CD4-positive, alpha-beta T cell treated with Interleukin-6 at 100 ng/mL for 8 hours (primary cell): ENCODE results near the gene TMEM185B.
"Not testable (repeated sequence)": the region's sequence is repeated elsewhere in the genome, so short reads cannot be mapped to it uniquely, and the experiment has no call there.

Source experiments
- DNase-seq: peaks from one replicate; pipeline ENCODE4 v3.0.0-alpha.2; 2020; ENCODE audit warnings: mixed read lengths, low spot score

TMEM185B gene

DNA sequence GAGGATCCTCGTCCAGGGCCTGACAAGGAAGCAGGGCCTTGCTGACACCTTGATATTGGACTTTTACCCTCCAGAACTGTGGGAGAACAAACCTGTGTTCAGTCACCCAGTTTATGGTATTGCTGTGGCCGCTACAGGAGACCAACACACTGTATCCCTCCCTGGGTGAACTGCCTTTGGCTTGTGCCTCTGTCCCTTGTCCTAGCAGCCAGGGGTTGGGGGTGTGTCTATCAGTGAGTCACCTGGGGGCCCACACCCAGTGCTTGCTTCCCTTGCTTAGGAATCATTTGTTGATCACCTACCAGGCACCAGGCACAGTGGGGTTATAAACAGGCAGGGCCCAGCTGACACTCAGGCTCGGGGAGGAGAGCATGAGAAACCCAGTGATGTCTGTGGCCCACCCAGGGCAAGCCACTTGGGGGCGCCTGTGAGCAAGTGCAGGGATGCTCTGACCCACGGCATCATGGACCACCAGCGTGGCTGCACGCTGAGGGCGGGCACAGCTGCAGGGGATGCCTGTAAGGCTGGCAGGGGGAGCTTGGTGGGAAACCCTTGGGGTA is 17.1 kb downstream of the TMEM185B start:
- DNase-seq = no peak

DNA sequence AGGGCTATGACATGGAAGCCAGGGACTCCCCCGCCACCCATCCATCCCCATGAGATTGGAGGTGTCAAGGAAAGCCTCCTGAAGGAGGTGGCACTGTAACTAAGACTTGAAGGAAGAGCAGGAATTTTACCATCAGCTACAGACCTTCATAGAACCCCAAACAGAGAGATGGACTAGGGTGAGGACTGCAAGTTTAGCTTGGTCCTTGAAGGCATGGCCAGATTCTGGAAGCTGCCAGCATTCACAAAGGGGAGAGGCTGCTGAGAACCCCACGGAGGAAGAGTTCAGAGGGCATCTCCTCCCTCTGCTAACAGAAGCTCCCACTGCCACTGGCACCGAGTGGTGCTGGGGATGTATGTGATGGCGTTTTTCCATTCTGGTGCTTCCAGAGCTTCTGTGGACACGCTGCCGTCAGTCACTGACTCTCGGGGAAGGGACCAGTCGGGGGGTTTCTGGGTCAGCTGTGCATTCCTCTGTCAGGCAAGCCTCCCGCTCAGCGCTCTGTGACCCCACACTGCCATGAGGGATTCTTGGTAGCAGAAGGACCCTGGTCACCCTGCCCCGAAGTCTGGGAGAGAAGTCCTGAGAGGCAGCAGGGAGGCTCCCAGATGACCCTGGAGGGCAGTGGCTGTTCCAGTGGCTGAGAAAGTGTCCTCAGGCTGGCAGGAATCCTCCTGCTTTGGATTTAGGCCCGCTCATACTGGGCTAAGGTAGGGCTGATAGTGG is 18.1 kb downstream of the TMEM185B start:
- DNase-seq = no peak

DNA sequence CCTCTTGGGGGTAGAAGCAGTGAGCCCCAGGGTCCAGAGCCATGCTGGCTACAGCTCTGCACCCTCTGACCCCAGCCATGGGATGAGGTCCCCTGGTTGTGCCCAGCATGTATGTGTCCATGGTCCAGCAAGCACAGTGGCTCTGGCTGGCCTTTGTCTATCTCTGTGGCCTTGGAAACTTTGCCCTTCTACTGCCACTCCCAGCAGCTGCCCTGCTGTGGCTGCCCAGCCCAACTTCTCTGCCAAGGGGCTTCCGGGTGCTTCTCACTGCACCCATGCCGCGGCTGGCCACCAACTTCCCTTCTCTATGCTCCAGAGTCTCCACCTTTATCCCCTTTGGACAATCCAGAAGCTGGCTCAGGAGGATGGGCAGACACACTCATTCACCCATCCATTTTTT is 18.8 kb downstream of the TMEM185B start:
- DNase-seq = no peak

DNA sequence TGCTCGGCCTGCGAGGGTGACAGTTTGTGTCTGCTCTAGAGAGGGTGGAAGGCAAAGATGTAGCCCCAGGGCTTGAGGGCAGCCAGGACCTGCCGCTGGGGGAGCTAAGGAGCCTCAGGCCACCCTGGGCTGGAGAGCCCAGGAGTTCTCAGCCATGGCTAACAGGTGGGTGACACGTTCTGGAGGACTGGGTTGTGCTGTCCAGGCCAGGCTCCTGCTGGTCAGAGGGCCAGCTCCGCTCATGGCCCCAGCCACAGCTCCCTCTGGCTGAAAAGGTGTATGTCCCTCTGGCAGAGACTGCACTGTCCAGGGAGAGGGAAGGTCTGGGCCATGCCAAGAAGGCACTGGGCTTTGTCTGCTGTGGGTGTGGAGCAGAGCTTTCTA is 19.2 kb downstream of the TMEM185B start:
- no peak for DNase-seq

DNA sequence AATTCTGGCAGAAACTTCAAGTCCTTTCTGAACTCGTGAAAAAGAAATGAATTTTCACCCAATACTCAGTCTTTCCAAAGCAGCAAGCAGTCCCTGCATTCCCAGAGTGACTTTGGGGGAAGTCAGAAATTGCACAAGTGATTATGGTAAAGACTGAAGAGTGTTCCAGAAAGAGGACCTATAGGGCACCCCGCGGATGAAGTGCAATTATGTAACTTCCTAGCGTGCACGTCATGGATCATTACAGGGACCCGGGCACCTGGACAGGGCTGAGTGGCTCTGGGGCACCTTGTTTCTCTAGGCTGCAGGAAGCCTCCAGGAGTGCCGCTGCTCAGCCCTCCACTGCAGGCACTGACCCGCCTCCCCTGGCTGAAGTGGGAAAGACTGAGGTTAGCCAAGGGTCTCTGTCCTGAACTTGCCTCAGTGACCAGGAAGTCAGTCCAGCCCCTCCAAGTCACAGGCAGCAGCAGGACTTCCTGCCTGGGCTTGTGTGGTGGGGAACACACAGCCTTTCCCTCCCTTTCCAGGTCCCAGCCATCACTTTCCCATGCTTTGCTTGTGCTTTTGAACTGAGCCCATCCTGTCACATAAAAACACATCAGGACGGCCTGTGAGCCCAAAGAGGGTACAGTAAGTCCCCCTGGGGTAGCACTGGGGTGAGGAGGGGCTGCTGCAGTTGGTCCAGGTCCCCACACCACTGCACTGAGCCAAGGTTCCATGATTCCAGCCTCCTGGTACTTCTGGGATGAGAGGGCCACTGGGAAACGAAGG is 19.8 kb downstream of the TMEM185B start:
- no peak for DNase-seq

DNA sequence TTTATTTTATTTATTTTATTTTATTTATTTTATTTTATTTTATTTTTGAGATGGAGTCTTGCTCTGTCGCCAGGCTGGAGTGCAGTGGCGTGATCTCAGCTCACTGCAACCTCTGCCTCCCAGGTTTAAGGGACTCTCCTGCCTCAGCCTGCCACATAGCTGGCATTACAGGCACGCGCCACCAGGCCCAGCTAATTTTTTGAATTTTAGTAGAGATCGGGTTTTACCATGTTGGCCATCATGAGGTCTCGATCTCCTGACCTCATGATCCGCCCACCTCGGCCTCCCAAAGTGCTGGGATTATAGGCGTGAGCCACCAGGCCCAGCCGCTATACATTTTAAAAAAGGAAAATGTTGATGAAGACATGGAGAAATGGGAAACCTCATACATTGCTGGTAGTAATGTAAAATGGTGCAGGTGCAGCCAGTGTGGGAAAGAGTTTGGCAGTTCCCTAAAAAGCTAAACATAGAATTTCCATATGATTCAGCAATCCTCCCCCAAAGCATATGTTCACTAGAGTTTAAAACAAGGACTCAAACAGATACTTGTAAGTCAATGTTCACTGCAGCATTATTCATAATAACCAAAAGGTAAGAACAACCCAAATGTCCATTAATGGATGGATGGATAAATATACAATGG is 23.3 kb downstream of the TMEM185B start:
- DNase-seq = not testable (repeated sequence)

DNA sequence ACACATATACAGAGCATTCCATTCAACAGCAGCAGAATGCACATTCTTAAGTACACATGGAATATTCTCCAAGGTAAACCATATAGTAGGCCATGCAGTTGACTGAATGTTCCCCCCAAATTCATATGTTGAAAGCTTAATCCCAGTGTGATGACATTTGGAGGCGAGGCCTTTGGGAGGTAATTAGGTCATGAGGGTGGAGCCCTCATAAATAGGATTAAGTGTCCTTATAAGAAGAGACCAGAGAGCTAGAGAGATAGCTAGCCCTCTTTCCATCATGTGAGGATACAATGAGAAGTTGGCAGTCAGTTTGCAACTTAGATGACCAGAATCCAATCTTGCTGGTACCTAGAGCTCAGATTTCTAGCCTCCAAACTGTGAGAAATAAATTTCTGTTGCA is 27.6 kb downstream of the TMEM185B start:
- DNase-seq = no peak

DNA sequence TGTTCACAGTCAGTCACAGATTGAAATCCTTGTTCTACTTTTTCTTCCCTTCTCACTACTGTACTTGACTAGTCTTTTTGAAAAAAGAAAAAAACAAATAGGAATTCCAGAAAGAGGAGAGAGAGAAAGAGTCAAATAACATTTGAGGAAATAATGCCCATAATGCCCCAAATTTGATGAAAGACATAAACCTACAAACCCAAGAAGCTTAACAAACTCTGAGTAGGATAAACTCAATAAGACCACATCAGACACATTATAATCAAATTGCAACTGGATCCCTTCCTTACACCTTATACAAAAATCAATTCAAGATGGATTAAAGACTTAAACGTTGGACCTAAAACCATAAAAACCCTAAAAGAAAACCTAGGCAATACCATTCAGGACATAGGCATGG is 30.9 kb downstream of the TMEM185B start:
- DNase-seq = no peak

DNA sequence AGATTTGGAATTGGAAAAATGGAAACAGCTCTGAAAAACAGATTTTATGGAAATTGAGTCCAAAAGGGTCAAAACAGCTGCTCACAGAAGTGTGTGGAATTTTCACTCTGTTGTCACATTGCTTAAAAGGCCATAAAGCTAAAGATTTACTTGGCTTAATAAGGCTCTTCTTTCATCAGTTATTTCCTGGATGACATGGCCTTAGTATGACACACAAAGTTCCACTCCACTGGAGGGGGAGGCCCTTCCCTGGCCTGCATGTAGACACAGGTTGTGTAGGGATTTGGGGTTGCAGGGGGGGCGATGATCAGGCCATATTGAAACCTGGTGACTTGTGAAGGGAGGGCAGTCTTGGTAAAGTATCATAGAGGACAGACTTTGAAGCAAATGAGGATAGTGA is 34.0 kb downstream of the TMEM185B start:
- no peak for DNase-seq

DNA sequence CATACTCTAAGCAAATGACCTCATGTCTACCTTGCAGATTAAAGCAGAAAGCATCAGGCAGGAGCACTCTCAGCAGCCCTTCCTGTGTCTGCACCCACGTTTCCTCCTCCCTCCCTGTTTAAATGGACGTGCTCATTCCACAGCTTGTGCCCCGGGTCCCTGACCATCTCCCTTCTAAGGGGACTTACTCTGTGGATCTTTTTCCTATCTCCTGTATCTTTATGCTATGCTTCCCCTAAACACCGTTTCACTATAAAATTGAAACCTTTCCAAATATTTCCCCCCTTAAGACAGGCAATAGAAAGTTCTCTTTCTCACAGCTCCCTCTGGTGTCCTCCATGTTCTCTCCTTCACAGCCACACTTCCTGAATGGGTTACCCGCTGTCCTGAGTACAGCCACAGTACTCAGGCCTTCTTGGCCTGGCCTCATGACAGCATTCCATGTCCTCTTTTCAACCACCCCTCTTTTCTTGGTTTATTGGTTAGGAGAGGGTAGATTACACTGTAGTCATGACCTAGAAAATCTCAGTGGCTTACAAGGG is 41.1 kb downstream of the TMEM185B start:
- peak; percentile 5 for DNase-seq

DNA sequence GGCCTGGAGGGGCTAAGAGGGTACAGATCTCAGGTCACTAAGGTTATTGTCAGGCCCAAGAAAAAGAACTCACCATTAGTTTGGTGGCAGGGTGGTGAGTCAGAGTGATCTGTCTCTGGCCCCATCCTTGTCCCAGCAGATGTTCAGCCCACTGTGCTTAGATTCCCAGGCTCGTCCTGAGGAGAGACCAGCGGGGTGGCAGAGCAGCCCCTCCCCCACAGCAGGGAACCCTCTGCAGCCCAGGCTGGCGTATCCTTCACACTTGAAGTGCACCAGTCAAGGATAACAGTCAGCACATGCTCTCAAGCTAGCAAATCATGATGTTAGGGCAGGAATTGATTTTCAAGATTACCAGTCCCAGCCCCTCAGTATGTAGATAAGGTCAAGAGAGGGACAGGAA is 43.1 kb downstream of the TMEM185B start:
- no peak for DNase-seq

DNA sequence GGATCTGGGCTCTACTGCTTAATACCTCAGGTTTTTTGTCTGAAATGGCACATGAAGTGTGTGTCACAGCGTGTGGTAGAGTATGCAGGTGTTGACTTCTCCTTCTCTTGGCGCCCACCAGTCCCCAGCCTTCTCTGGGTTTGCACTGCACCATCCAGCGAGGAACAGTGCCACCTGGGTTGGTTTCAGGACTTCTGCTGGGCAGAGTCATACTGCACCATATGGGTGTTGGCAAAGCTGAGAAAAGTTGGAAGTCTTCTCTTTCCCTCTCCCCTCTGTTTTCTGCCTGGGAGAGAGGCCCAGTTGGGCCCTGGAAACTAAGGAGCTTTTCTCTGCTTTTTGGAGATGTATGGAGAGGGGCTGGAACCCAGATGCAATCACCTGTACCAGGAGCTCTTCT is 43.8 kb downstream of the TMEM185B start:
- DNase-seq = no peak

DNA sequence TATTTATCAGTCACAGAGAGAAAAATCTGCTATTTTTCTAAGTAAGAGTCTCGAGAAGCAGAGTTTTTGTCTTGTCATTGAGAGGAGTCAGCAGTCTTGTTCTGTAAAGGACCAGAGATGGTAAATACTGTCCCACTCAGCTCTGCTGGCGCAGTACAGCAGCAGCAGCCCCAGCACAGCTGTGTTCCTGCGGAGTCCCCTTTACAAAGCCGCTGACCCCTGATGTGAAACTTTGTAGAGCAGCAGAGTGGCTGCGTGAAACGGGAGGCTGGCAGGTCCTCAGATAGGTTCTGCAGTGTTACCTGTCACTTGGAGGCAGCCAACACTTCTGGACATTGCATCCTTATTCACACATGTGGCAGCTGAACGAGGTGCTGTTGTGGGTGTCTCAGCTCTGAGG is 45.2 kb downstream of the TMEM185B start:
- DNase-seq = no peak

DNA sequence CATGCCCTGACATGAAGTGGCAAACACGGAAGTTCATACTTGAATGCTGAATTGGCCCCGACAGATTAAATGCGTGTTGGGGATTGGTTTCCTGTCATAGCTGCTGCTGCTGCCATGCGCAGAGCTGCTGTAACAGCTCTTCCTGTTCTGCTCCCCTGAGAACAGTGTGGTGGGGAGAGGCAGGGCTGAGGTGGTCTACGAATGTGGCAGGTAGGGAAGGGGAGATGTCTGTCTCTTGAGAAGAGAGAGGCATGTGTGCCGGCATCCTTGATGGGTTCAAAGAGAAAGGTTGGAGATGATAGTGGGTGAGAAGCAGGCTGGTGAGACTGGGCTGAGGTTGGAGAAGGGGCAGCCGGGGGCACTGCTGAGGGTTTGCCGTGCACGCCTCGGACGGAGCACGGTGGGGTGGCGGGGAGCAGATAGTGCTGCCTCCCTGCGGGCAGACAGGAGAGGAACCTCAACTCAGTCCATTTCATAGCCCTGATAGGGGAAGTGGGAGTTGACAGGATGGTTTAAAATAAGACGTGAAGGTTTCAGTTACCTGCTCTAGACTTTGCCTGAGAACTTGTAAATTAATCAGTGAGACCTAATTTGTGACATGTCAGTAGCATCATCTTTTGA is 46.1 kb downstream of the TMEM185B start:
- peak; percentile 86 for DNase-seq

DNA sequence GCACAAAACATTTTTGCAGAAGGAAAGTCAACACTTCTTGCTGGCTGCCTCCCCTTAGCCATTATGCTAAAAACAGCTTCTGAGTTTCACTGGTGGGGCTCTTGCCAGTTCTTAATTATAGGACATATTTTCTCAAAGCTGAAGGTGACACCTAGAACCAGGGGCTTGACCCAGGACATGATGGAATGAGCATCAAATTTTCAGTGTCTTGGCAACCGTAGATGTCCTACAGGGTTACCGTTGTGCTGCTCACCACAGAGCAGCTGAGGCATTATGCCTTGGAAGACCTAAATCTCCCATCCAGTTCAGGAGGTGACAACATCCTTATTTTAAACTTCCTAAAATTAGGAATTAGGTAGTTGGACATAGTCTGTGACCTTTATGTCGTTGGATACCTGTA is 46.7 kb downstream of the TMEM185B start:
- DNase-seq = no peak

DNA sequence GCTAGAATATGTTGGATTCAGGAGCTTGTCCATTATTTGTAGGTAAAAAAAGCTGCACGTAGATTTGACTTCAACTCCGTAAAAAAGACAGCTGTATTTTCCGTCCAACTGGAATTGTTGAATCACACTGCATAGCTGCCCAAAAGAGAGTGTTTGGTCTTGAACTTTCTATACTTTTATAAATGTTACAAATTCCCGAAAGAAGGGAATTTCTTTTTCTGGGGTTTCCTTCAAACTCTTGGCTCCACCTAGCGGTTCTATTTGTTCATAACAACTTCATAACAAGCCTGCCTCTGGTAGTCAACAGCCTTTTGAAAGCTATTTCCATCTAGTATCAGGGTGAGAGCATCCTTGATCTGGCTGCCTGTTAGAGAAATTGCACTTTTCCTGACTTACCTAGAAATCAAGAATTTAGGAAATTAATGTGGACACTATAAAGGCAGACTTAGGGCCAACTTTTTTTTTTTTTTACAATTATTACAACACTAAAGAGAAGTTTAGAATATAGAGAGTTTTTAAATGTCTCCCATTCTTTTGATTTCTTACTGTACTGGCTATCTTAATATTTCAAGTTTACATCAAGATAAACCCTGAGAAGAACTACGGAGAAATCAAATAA is 48.1 kb downstream of the TMEM185B start:
- peak; percentile 60 for DNase-seq
